ENCODE data around the gene CYSLTR2. TPM values are rescaled to one million over a fixed set of nuclear protein-coding genes. Genes with fewer than 3 reads are reported as not detected.

The CYSLTR2 gene
- total and polyA plus RNA-seq, 2 of the 8 experiments (the other 6 are each of a cell fraction or from before 2014, with no cell fraction given) = not detected

DNA sequence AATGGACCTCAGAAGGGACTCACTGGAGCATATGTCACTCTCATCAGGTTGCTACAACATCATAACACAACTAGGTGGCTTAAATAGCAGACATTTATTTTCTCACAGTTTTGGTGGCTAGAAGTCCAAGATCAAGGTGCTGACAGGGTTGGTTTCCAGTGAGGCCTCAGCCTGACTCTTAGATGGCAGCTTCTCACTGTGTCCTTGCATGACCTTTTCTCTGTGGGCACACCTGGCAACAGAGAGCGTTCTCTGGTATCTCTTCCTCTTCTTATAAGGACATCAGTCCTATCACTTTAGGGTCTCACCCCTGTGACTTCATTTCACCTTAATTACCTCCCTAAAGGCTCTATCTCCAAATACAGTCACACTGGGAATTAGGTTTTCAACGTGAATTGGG lies 74.5 kb downstream of the CYSLTR2 start (continued):
- TF ChIP-seq GTF2F1 (IDR thresholded peaks at IDR 0.05; ENCODE audit: borderline replicate concordance, low read depth, low read length) (no peak), POLR2A (IDR thresholded peaks at IDR 0.05; ENCODE audit: control extremely low read depth in 1 of 2, low read depth in 2 of 2, low read length in 2 of 2) (no peak), SP4 (IDR thresholded peaks at IDR 0.05; ENCODE audit: low read length) (no peak), MAFK (IDR thresholded peaks at IDR 0.05; ENCODE audit: low read depth, low read length) (no peak)
